ENCODE data around the gene FCGBP.
"Not testable (repeated sequence)": the region's sequence is repeated elsewhere in the genome, so short reads cannot be mapped to it uniquely, and the experiment has no call there.

DNA sequence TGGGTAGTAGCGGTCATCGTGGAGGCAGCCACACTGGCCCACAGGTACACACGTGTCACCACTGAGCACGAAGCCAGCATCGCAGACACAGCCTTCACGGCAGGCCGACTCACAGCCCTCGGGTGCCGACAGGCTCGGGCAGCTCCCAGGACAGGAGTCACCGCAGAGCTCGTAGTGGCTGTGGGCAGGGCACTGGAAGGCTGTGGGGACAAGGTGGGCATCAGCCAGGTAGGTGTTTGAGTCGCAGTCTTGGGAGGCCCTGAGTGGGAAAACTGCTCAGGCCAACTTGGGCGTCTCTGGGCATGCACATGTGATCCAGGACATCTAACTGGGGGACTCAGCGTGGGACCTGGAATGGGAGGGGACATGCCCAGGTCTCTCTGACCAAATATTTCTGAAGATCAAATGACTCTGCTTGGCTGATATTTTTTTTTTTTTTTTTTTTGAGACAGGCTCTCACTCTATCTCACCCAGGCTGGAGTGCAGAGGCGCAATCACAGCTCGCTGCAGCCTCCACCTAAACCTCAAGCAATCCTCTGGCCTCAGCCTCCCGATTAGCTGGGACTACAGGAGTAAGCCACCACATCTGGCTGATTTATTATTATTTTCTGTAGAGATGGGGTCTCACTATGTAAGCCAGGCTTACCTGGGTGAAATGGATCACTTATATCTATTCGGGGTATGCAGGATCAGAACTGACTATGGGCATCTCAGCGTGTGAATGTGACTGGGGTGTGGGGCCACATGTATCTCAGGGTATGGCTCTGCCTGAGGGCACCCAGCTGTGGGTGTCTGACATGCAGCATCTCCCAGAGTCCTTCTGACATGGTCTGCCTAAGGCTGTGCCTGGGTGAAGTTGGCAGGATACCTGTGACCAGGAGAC, 44.3 kb downstream of the FCGBP start:
- not testable (repeated sequence) for TF ChIP-seq EP300, POLR2A (IDR thresholded peaks at IDR 0.05)
- TF ChIP-seq, protein P1, sequence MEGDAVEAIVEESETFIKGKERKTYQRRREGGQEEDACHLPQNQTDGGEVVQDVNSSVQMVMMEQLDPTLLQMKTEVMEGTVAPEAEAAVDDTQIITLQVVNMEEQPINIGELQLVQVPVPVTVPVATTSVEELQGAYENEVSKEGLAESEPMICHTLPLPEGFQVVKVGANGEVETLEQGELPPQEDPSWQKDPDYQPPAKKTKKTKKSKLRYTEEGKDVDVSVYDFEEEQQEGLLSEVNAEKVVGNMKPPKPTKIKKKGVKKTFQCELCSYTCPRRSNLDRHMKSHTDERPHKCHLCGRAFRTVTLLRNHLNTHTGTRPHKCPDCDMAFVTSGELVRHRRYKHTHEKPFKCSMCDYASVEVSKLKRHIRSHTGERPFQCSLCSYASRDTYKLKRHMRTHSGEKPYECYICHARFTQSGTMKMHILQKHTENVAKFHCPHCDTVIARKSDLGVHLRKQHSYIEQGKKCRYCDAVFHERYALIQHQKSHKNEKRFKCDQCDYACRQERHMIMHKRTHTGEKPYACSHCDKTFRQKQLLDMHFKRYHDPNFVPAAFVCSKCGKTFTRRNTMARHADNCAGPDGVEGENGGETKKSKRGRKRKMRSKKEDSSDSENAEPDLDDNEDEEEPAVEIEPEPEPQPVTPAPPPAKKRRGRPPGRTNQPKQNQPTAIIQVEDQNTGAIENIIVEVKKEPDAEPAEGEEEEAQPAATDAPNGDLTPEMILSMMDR (IDR thresholded peaks at IDR 0.05): not testable (repeated sequence)
